HG03060 (cell line): ENCODE measurements around the gene ZNF613.
"Not testable (repeated sequence)": the region's sequence is repeated elsewhere in the genome, so short reads cannot be mapped to it uniquely, and the experiment has no call there.

Experiments used
- ATAC-seq: cut with Tn5 transposase; IDR thresholded peaks from one replicate; pipeline ENCODE4 v1.9.1; 2021; ENCODE audit warnings: low read depth, moderate number of reproducible peaks; ENCODE audit not compliant: unreplicated experiment

ZNF613 gene

DNA sequence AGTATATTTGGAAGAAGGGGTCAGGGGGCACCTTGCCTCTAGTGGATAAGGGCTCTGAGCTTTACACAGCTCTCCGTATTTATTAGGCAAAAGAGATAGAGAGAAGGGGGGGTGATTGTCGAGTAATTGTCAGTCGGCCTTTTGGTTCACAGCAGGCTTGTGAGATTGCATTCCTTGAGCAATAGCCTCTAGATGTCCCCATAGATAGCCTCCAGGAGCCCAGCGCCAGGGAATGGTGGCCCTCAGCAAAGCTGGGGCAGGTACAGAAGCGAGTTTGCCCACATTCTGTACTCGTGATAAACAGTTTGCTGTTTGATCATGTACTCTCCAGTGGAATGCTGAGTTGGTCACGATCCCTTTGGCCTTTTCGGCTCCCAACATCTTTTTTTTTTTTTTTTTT, 4.6 kb downstream of the ZNF613 start:
- no peak for ATAC-seq

DNA sequence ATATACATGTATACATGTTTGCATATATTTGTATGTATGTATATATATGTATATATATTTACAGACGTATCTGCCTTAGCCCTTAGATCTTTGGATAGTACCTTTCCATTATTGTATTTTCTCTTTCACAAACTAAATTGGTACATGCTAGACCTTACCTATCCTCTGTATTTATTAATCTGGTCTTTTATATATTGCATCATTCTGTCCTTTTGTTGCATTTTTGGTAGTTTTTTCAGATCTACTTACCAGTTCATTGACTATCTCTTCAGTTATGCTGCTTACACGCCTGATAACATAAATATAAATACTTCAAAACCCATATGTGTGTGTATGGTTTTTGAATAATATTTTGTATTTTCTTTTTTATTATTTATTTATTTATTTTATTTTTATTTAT, 11.7 kb downstream of the ZNF613 start:
- no peak for ATAC-seq

DNA sequence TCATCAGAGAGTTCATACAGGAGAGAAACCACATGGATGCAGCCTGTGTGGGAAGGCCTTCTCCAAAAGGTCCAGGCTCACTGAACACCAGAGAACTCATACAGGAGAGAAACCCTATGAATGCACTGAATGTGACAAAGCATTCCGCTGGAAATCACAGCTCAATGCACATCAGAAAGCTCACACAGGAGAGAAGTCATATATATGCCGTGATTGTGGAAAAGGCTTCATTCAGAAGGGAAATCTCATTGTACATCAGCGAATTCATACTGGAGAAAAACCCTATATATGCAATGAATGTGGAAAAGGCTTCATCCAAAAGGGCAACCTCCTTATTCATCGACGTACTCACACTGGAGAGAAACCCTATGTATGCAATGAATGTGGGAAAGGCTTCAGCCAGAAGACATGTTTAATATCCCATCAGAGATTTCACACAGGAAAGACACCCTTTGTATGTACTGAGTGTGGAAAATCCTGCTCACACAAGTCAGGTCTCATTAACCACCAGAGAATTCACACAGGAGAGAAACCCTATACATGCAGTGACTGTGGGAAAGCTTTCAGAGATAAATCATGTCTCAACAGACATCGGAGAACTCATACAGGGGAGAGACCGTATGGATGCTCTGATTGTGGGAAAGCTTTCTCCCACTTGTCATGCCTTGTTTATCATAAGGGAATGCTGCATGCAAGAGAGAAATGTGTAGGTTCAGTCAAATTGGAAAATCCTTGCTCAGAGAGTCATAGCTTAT, 17.7 kb downstream of the ZNF613 start:
- ATAC-seq = no peak

DNA sequence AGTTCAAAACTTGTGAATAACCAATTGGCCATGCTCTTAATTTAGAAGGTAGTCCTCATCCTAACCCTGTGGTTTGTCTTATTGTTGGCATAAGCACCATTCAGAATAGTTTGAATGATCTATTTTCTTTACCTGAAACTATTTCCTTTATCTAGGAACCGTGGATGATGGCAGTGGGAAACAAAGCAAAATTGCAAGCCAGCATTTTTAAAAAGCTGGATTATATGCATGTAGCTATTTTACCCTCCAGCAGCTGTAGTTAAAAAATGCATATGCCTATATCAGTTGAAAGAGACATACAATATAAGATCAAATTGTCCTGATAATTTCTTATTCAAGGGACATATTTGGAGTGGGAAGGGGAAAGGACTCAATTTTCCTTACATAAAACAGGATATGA, 19.3 kb downstream of the ZNF613 start:
- no peak for ATAC-seq

DNA sequence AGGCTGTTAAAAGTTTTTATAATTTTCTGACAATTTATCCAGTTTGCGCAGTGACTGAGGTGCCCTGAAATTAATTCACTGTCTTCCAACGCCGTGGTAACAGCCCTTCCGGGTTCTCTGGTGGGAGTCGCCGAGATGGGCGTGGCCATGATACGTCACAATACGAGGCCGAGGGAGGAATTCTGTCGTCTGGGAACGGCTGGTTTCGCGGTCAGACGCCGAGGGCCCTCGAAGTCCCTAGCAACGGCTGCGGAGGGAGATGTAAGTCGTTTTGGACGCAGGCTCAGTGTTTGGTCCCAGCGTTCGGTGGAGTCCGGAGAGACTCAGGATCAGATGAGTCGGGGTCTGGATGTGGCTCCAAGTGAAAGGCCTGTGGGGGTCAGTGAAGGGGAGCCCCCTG, 21.7 kb downstream of the ZNF613 start:
- no peak for ATAC-seq

DNA sequence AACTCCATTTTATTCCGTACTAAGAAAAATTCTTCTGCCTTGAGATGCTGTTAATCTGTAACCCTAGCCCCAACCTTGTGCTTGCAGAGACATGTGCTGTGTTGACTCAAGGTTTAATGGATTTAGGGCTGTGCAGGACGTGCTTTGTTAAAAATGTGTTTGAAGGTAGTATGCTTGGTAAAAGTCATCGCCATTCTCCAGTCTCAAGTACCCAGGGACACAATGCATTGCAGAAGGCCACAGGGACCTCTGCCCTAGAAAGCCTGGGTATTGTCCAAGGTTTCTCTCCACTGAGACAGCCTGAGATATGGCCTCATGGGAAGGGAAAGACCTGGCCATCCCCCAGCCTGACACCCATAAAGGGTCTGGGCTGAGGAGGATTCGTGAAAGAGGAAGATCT, 30.6 kb downstream of the ZNF613 start:
- not testable (repeated sequence) for ATAC-seq

DNA sequence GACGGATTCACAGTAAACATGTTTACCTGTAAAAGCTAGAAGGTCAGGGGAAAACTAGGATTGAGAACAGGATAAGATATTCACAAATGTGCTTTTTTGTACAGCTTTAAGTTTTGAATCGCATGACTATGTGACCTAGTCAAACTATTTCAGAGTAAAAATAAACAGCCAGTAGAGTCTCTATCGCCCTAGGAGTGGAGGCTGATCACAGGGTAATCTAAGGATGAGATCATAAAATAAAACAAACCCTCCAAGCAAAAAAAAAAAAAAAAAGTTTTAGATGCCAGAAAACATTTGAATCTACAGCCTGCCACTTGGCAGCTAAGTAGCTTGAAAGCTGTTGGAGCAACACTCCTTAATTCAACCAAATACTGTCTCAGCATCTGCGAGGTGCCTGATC, 32.5 kb downstream of the ZNF613 start:
- ATAC-seq = no peak

DNA sequence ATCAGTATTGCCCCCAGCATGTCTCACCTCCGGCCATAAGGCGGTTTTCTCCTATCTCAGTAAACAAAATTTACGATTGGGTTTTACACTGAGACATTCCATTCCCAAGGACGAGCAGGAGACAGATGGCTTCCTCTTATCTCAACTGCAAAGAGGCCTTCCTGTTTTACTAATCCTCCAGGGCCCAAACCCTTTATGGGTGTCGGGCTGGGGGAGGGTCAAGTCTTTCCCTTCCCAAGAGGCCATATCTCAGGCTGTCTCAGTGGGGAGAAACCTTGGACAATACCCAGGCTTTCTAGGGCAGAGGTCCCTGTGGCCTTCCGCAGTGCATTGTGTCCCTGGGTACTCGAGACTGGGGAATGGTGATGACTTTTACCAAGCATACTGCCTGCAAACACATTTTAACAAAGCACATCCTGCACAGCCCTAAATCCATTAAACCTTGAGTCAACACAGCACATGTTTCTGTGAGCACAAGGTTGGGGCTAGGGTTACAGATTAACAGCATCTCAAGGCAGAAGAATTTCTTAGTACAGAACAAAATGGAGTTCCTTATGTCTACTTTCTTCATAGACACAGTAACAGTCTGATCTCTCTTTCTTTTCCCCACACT, 33.5 kb downstream of the ZNF613 start:
- not testable (repeated sequence) for ATAC-seq

DNA sequence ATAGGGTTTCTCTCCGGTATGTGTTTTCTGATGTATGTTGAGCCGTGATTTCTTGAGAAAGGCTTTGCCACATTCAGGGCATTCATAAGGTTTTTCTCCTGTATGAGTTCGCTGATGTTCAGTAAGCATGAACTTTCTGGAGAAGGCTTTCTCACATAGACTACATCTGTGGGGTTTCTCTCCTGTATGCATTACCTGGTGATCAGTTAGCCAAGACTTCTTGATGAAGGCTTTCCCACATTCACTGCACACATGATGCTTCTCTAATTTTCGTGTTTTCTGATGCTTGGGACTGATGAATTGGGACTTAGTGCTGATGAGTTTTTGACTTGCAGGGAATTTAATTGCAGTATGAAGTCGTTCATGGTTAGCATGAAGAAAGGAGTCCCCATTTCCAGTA, 38.3 kb downstream of the ZNF613 start:
- no peak for ATAC-seq

DNA sequence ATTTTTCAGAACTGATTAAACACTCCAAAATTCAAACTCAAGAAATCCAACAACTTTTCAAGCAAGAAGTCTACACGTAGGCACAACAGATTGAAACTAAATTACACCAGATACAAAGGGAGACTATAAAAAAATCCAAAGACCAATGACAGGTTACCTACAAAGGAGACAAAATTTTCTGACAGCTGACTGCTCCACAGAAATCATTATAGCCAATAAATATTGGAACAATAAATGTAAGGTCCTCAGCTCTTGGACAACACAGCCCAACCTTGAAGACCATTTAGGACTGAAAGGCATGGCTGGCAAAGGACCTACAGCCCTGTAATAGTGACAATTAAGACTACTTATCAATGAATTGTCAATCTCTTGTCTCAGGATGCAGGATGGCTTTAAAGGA, 43.4 kb downstream of the ZNF613 start:
- ATAC-seq = no peak

DNA sequence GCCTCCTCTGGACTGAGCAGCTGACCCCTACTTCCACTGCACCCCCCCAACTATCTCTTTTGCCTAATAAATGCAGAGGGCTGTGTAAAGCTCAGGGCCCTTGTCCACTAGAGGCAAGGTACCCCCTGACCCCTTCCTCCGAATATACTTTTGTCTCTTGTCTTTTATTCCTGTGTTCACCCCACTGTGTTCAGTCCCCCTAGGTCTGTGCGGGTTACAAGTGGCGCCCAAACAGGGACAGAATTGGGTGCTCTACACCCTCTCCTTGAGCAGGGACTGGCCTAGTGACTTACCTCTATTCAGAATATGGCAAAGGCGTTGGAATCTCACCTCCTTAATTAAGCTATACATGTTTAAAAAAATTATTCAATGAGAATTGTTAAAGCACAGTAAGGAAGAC, 44.4 kb downstream of the ZNF613 start:
- no peak for ATAC-seq

DNA sequence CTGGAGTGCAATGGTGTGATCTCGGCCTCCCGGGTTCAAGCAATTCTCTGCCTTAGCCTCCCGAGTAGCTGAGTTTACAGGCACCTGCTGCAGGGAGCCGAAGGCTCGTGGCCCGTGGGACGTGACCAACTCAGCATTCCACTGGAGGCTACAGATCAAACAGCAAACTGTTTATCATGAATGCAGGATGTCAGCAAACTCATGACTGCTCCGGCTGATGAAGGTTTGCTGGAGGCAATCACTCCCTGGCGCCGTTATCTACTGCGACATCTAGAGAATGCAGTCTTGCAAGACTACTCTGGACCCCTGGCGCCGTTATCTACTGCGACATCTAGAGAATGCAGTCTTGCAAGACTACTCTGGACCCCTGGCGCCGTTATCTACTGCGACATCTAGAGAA, 48.5 kb downstream of the ZNF613 start:
- ATAC-seq = not testable (repeated sequence)

DNA sequence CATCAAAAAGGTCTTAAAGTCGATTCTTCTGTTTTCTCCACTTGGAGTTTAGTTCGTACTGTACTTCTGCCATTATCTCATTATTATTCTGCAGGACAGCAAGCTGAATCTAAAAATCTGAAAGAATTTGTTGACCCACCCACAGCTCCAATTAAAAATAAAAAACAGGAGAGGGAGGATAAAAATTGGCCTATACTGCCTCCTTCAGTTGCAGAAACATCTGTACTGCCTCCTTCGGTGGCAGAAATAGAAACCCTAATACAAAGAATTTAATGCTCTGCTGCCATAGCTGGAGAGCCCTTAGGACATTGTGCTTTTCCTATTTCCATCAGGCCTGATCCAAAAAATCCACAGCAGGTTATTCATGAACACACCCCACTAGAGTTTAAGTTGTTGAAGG, 49.6 kb downstream of the ZNF613 start:
- ATAC-seq = no peak

DNA sequence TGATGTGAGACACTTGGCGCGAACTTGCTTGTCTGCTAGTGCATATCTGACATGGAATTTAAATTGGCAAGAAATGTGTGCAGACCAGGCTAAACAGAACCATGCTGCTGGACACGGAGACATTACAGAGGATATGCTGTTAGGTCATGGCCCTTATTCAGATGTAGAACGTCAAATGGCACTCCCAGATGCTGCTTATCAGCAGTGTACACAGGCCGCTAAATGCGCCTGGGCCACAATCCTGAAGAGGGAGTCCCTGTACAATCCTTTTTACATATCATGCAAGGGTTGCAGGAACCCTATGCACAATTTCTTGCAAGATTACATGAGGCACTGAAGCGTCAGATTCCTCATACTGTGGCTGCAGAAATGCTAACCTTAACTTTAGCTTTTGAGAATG, 50.1 kb downstream of the ZNF613 start:
- no peak for ATAC-seq

DNA sequence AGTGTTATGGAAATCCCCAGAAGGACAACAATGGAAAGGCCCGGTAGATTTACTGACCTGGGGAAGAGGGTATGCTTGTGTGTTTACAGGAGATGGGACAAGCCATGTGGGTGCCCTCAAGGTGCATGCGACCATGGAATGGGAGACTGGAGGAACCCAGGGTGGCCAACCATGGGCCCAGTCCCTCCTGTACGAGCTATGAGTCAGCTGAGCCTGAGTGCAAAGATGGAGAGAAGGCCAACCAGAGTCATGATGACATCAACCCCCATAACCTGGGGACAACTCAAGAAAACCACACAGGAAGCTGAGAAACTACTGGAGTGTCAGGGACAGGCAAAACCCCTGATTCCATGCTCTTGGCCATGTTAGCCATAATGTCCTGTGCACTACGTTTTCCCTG, 51.6 kb downstream of the ZNF613 start:
- no peak for ATAC-seq

DNA sequence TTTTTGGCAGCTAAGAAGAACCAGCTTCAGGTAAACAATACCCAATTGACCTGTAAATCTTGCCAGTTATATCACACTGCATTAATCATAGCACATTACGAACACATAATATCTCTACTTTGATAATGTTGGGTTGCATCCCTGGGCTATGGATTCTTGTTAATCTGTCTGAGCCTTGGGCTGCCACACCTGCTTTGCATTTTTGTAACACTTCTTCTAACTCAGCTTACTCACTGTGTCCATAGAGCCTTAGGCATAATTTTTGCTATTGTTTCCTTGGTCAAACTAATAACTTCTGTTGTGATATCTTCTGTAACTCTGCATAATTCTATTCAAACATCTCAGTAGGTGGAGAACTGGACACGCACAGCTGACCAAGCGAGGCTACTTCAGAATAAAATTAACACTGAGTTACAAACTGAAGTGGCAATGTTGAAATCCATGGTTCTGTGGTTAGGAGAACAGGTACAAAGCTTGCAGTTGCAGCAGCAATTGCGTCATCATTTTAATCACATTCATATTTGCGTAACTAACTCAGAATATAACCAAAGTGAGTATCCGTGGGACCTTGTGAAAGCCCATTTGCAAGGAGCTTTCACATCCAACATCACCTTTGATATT, 53.0 kb downstream of the ZNF613 start:
- ATAC-seq = no peak

DNA sequence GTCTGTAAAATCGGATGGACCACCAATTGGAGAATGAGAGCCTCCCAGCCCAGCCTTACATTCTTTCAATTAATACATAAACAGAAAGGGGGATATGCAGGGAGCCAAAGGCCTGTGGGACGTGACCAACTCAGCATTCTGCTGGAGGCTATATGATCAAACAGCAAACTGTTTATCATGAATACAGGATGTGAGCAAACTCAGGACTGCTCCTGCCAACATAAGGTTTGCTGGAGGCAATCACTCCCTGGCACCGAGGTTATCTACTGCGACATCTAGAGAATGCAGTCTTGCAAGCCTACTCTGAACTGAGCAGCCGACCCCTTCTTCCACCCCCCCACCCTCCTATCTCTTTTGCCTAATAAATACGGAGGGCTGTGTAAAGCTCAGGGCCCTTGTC, 53.7 kb downstream of the ZNF613 start:
- not testable (repeated sequence) for ATAC-seq

DNA sequence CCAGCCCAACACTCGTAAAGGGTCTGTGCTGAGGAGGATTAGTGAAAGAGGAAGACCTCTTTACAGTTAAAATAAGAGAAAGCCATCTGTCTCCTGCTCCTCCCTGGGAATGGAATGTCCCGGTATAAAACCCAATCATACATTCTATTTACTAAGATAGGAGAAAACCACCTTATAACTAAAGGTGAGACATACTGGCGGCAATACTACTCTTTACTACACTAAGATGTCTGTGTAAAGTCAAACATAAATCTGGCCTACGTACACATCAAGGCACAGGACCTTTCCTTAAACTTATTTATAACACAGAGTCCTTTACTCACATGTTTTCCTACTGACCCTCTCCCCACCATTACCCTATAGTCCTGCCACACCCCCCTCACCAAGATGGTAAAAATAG, 56.1 kb downstream of the ZNF613 start:
- no peak for ATAC-seq

DNA sequence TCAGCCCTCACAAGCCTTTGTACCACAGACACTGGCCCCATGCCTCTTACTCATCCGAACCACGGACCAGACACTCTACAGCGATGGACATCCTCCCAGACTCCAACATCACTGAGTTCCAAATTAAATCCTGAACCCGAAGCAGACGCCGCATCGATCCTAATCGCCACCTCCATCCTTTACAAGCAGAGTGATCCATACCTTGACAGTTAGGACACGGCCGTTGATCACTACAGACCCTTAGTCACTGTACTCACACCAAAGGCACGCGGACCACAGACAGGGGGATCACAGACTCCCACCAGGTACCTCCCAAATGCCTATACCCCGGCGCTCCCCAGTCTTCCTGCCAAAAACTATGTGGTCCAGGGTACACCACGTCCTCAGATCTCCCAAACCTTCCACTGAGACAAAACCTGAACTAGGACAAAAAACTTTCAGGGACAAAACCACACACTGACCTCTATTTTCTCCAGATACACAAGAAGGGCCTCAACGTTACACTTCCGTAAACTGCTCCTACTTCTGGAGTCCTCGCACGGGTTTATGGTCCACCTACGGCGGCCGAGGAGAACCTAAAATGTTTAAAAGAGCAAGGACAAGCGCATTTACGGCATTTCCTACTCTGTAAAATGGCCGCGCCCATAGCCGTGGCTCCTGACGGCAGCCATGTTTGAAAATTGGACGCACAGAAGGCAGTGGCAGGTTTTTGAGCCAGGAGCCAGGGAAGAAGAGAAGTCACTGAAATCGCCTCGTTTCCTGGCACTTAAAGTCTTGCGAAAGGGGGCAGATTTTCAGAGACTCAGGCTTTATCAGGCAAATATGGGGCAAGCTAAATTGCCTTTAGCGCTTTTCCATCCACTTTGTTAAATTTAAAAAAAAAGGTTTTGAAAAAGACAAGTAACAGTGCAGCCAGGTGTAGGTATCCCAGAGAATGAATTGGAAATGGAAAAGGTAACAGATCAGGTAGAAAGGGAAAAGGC, 59.3 kb downstream of the ZNF613 start, which contains the start of gene ZNF350:
Gene ZNF350 (minus strand): TSS at position 532 of the 983 bp plus-strand sequence. CDS start 12,480 bp downstream, outside the sequence.
- ATAC-seq = peak; percentile 84

DNA sequence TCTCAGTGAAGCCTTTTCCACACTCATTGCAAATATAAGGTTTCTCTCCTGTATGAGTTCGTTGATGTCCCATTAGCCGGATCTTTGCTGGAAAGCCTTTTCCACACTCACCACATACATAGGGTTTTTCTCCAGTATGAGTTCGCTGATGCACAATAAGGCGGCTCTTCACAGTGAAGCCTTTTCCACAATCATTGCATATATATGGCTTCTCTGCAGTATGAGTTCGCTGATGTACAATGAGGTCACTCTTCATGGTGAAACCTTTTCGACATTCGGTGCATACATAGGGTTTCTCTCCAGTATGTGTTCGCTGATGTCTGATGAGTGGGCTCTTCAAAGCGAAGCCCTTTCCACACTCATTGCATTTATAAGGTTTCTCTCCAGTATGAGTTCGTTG, 66.2 kb downstream of the ZNF613 start:
- no peak for ATAC-seq
